Cerebellar nuclear complex (tissue), 1 donor: ENCODE results near the gene HDAC5.
"Not testable (repeated sequence)": the region's sequence is repeated elsewhere in the genome, so short reads cannot be mapped to it uniquely, and the experiment has no call there.

ENCODE experiments used
- DNase-seq, 2 experiments: peaks; one replicate each; lab custom pipeline; 2025; lab: John Stamatoyannopoulos, UW

HDAC5 gene

DNA sequence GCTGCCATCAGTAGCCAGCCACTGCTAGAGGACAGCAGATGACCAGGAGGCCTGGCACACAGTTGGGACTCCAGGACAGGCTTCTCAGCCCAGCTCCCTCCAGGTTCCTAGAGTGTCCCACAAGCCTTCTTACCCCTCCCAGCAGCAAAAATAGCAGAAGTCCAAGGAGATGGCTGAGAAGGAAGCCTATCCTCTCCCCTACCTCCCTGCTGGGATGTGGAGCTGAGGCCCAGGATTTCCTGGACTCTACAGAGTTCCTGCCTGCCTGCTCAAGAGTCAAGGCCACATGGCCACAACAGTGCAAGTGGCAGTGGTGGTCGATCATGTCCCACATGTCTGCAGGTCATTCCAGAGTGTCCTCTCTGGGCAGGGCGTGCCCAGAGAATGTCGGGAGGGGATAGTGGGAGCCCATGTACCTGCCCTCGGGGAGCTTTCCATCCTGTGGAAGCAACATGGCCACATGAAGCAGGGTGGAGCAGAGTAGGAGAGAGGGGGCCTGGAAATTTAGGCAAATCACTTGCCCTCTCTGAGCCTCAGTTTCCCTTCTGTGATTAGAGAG is 10.6 kb upstream of the HDAC5 start:
- DNase-seq = no peak

DNA sequence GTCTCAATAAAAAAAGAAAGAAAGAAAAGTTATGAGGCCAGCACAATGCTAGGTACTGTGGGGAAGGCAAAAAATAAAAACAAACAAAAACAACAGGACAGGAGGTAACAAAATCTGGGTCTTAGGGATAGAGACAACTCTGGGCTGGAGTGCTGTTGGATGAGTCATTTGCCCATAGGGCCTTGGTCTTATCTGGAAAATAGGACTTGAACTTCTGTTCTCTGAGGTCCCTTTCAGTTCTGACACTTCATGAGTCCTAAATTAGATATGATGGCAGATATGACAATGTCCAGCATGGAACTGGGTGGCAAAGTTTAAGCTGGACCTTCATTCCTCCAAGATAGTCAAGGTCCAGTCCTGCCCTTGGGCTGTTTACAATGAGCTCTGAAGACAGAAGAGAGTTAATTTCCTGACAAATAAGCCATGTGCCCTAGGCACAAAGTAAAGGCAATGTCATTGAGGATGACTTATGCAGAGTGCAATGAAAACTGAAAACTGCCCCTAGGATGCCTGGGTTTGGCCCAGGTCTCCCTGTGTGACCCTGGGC is 8.9 kb upstream of the HDAC5 start:
- no peak for DNase-seq

DNA sequence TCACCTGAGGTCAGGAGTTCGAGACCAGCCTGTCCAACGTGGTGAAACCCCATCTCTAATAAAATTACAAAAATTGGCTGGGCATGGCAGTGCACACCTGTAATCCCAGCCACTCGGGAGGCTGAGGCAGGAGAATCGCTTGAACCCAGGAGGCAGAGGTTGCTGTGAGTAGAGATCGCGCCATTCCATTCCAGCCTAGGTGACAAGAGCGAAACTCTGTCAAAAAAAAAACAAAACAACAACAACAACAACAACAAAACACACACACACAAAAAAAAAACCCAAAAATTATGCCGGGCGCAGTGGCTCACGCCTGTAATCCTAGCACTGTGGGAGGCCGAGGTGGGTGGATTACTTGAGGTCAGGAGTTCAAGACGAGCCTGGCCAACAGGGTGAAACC is 7.9 kb upstream of the HDAC5 start:
- not testable (repeated sequence) for DNase-seq

DNA sequence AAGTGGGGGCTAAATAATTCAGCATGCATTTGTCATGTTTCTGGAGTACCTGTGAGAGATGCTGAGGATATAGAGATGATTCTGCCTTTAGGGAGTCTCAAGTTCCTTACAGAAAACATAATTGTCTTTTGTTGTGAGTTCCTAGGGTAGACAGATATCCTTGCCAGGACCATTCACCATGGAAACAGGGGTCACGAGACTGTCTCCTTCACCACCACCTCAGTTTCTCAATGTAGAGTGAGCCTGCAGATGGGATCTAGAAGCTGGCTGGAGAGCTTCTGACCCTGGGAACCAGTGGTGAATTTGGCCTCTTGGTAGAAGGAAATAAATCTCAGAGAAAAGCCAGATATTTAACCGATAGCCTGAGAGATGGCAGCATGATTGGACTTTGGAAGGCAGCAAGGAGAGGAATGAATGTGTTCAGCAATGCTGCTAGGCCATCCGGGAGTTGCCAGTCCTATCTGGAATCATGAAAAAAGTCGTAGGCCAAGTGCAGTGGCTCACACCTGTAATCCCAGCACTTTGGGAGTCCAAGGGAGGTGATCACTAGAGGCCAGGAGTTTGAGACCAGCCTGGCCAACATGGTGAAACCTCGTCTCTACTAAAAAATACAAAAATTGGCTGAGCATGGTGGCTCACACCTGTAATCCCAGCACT is 7.4 kb upstream of the HDAC5 start:
- DNase-seq = no peak

DNA sequence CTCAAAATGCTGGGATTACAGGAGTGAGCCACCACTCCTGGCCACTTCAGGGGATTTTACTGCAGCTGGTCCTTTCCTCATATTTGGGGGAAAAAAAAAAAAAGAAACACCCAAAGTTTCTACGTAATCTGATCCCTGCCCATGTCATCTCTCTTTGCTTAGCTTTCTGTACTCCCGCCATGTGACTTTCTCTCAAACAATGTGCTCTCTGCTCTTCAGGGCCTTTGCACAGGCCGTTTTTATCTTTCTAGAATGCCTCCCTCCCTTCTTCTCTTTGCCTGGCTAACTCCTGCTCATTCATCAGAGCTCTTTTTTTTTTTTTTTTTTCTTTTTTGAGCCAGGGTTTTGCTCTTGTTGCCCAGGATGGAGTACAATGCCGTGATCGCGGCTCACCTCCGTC is 4.9 kb upstream of the HDAC5 start:
- DNase-seq = no peak

DNA sequence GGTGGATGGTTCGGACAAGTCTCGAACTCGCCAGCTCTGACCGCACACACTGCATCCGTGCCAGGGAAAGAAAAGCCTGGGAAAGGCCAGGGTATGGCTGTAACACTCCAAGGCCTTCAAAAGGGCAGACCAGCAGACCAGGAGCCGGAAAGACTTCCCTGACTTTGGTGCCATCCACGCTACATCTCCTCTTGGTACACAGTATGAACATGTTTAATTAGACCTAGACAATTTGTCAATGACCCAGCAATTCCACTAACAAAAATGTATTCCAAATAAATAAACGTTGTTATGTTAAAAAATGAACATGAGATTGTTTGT is 637 bp upstream of the HDAC5 start:
- no peak for DNase-seq

DNA sequence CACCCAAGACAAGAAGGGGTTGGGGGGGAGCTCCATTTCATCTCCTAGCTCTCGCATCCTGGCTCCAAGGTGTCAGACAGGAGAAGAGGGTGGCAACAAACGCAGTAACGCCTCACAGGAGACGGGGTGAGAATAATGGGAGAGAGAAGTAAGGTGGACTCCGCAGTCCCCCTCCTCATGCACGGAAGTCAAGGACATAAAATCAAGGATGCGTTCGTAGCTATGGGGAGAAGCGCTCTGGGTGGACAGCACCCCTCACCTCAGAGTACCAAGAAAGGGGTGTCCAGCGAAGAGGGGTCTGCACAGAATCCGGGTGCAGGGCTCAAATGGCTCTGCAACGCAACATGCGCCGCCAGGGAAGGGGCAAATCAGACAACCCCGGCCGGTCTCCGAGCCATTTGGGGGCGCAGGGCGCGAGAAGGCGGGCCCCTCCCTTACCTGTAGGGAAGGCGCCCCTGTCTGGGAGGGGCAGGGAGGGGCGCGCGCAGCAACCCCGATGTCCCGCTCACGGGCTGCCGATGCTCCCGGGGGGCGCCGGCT is 555 bp downstream of the HDAC5 start:
- DNase-seq = no peak

DNA sequence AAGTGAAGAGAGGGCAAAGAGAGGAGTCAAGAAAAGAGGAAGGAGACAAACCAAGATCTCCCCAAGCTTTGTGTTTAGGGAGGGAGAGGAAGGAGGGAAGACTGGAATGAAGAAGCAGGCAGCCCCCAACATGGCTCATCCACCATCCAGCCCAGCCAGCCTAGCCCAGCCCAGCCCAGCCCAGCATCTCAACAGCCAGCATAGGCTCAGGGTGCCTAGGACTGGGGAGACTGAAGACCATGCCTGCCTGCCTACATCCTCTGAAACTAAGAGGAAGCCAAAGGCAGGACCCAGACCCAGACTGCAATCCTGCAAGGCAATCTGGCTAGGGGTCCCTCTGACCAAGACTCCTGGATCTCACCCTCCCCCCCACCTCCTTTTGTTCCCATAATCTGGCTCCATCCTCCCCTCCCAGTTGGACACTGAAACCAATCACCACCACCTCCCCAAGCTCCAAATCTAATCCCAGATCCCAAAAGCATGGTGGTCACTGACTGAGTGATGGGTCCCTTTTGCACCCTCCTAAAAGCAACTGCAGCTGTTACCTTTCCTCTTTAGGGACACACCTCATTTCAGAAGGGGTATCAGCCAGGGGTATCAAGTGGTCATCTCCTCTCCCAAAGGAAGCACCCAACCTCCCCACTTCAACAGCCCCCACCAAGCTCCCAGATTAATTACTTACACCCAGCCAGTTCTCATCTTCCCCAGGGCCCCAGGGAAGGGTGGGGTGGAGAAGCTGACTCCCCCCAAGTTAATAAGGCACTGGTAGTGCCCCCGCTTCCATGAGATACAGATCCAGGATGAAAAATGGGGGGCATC is 1.2 kb downstream of the HDAC5 start:
- DNase-seq = no peak

DNA sequence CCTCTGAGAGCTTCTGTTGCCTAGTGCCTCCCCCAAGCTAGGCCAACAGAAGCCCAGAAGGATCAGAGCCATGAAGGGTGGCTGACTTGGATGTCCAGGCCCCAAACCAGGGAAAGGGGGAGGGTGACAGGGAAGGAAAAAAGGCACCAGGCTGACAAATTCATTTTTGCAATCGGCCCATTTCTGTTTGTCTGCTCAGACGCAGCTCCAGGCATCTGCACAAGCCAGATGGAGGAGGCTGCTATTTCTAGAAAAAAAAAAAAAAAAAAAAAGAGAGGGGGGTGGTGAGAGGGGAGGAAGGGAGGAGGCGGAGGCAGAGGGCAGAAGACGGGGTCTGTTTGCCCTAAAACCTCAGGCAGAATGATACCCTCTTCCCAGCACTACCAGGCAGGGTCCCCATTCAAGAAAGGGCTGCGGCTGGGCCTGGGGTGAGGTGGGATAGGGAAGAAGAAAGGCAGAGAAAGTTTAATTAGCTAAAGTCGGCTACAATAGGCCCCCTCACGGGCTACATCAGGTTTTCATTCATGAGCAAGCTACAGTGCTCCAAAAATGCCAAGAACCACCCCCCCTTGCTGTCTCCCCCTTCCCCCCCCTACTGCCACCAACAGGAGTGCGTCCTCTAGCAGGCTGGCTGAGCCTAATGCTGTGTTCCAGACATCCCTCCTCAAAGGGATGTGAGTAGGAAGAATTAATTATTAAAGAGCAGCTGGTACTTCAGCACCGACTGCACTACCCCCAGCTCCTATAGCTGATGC is 2.4 kb downstream of the HDAC5 start:
- no peak for DNase-seq

DNA sequence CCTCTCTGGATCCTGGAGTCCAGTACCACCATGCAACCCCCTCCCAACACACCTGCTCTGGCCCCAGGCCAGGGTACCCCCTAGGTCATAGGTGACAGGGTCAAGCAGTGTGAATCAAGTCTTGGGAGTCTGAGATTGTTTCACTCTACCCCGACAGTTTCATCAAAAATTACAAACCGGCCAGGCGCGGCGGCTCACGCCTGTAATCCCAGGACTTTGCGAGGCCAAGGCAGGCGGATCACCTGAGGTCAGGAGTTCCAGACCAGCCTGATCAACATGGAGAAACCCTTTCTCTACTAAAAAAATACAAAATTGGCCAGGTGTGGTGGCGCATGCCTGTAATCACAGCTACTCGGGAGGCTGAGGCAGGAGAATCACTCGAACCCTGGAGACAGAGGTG is 3.2 kb downstream of the HDAC5 start:
- DNase-seq = not testable (repeated sequence)

DNA sequence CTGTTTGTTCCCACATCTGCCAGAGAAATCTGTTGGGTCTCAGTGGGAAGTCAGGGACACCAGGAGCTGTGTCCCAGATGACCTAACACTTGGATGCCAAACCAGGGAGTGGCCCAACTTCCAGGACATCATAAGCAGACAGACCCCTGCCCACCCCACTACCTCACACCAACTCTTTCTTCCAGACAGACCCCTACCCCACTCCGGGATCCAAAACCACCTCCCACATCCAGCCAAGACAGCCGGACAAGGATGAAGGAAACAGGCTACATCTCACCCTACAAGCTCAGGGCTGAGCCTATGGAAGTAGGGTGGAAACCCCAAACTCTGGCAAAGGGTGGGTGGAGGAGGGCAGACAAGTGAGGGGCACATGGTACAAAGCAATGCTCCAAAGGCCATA is 3.6 kb downstream of the HDAC5 start:
- DNase-seq = no peak

DNA sequence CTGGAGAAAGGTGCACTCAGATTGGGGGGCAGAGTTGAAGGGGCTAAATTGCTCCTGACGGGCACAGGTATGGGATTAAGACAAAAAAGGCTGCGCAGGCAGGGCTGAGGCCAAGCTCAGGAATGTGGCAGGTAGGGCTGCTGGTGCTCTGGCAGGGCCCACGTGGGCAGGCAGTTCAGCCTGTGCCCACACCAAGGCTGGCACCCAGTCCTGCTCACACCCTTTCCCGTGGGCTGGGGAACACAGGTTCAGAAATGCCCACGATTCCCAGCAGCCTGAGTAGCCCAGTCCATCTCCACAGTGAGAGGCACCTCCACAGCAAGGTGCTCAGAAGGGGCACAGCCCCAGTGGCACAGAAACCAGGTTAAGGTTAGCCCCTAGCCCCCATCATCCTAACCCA is 4.4 kb downstream of the HDAC5 start:
- no peak for DNase-seq

DNA sequence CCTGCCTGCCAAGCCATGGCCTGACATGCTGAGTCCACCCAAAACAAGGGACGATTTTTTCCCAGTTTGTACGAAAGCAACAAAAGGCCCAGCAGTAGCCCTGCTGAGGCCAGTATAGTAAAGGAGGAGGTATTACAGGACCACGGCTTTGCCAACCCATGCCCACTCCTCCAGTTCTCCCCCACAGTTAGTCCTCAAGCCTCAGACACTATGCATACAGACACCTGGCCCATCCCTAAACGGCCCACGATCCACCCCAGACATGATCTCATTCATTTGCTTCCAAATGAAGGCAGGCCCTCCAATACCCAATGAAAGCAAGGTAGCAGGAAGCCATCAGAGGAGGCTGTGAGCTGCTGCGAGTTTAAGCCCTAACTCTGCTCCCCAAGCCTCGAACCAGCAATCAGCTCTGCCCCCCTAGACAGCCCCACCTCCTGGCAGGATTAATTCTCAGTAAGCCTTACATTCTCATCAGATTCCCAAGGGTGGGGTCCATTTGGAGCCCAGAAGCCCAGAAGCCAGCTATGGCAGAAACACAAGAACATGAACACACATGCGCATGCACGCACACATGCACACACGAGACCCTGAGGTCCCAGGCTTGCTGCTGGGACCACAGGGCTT is 4.9 kb downstream of the HDAC5 start:
- no peak for DNase-seq

DNA sequence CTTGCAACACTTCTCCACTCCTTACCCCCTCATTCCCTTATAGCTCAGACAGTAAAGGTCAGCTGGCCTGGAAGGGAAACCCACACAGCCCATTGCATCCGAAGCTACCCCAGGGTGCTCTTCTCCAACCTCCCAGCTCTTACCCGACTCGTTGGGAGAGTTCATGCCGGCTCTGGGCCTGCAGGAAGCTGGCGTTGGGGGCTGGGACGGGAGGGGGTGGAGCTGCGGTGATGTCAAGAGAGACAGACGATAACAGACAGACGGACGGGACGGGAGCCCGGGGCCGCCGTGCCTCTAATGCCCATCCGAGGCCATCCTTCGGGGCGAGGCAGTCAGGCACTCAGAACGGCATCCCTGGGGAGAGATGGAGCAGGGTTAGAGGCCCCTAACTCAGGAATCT is 6.1 kb downstream of the HDAC5 start:
- no peak for DNase-seq

DNA sequence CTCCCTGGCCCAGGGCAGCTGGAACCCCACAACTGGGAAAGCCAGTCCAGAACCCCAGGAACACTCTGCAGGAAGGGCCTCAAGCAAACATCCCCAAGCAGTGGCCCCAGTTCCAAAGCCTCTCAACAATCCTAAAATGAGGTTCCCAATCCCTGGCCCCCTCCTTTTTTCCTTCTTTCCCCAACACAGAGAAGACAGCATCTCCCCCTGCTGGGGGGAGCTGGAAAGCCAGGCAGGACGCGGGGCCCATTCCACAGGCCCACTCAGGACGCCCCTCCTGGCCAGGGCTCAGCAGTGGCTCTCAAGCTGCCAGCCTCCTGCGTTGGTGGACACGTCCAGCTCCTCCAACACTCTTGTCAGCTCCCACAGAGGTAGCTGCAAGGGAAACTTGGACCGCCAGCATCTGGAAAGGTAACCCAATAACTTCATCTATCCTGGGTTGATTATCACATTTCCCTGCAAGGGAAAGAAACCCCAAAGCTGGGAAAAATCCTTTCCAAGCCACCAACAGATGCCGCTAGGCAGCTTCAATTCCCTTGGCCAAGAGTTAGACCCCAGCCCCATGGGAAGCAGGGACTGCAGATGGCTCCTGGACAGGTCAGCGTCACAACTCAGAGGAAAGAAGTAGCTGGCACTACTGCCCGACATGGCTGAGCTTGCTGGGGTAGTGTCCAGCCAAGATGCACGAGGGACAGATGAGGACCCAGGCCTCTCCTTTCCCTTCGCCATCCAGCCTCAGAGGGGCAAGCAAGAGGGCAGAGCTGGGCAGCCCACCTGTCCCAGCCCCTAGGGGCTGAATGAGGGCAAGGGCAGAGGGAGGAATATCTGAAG is 7.6 kb downstream of the HDAC5 start:
- no peak for DNase-seq

DNA sequence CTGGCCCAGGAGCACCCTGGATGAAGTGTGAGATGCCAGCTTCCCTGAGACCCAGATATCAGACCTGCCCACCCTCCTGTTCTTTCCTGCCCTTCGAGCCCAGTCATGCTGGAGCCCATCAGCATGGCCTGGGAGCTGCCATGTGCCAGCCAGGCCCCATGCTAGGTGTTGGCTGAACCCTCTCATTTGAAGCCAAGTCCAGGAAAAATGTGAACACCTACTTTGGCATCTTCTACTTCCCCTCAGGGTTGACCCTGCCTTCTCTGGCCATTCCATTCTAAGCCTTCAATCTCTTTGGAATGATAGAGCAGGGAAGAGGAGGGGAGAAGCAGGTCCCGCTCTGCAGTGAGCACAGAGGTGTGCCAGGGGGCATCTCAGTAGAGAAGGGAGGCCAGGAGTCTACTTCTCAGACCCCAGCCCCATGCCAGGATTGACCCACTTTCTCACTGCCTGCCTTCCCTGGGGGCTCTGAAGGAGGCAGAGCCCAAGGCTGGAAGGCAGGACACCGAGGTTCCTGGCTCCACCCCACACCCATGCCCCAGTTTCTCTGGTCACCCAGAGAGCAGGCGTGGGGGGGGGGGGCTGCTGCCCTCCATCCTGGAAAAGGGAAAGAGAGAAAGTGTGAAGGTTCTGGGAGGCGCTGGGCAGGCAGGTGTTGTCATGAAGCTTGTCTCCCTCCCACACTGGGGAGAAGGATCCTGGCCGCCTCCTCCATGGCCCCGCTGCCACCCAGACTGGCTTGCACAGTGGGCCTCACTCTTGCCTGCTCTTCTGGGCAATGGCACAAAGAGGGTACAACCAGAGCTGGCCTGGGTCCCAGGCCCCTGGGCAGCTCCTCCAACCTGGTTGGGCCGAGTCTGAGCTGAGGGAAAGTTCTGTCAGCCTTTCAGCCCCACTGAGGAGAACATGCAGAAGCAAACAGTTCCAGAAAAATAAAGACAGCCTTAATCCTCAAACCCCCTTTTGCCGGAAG is 9.3 kb downstream of the HDAC5 start:
- no peak for DNase-seq

DNA sequence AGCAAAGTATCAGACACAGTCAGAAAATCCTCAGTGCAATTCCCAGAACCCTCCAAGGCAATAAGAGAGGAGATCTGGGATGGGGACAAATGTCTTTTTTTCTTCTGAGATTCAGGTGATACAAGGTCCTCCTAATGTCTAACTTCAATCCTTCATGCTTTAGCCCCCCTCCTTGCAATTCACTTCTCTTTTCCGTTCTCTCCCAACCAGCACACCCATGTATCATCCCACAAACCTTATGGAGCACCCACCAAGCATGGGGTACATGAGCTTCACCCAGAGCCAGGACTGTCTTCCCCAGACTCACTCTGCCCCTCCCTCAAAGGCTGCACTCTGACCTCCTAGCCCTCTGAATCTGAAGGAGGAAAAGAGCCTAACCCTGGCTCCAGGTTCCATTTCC is 10.1 kb downstream of the HDAC5 start:
- DNase-seq = no peak

DNA sequence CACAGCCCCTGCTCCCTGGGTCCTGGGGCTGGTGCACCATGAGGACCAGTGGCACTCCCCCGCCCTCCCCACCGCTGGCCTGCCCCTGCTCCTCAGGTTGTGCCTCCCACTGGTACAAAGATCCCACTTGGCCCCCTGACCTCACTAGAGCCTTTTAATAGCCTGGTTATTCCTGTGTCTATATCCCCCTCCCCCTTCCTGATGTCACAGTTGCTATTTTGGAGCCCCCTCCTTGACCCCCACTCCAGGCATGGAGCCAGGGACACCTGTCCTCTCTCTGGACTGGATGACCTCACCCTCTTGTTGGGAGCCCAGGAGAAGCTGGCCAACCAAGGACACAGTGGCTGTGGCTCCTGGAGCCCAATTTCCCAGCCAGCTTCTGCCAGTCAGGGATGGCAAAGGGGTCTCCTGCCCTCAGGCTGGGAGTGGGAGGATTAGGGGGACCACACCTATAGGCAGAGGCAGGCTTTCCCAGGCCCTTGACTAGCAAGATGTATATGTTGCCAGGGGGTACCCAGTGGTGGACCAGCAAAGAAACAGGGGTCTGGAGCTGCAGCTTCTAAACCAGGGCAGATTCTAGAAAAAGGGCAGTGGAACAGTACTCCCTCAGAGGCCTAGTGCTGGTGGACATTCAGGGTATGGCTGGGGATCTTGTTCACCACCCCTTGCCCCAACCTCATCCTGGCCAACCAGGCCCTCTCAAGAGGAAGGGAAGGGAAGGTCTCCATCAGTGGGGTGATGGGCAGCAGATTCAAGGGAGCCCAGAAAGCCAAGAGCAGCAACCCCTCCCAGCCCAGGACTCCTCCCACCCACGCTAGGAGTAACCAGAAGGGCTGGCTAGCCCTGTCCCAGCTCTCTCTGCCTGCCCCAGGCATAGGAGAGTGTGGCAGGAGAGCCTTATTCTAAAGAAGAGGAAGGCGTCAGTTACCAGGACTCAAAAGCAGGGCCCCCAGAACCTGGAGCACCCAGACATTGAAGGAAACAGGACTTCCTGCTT is 10.9 kb downstream of the HDAC5 start:
- no peak for DNase-seq
